ENCODE results near the gene SLCO1A2.
"Not testable (repeated sequence)": the region's sequence is repeated elsewhere in the genome, so short reads cannot be mapped to it uniquely, and the experiment has no call there.

Gene SLCO1A2

GRCh38 chr12:21334771-21335325, at the start of gene SLCO1A2:
Gene SLCO1A2, minus strand, starts transcription at chr12:21334917. Its CDS starts 270 bp downstream, at chr12:21334647.
- DNase-seq (ENCODE audit: low read depth): no peak
- no peak within 1 kb of the TSS for H3K4me3 ChIP-seq (ENCODE audit: low read length)
- TF ChIP-seq CTCF (conservative IDR thresholded peaks at IDR 0.05; ENCODE audit: low read depth, low read length): no peak

- peak; percentile 50 for DNase-seq (ENCODE audit: low read depth)
- TF ChIP-seq CTCF (conservative IDR thresholded peaks at IDR 0.05; ENCODE audit: low read depth, low read length): no peak
- no peak overlapping the region for H3K4me3 ChIP-seq (ENCODE audit: low read length)
Observed at GRCh38 chr12:21384261-21384660, 49.5 kb upstream of the SLCO1A2 start.

- H3K4me3 ChIP-seq (ENCODE audit: low read length); DNase-seq (ENCODE audit: low read depth): not testable (repeated sequence)
Observed at GRCh38 chr12:21381320-21381719, 46.6 kb upstream of the SLCO1A2 start.

GRCh38 chr12:21379218-21379617, 44.5 kb upstream of the SLCO1A2 start:
- H3K4me3 ChIP-seq (ENCODE audit: low read length): no peak overlapping the region
- no peak for TF ChIP-seq CTCF (conservative IDR thresholded peaks at IDR 0.05; ENCODE audit: low read depth, low read length)
- no peak for DNase-seq (ENCODE audit: low read depth)

- H3K4me3 ChIP-seq (ENCODE audit: low read length): no peak within 1 kb of the TSS
- DNase-seq (ENCODE audit: low read depth): no peak
- no peak for TF ChIP-seq CTCF (conservative IDR thresholded peaks at IDR 0.05; ENCODE audit: low read depth, low read length)
Observed at GRCh38 chr12:21372602-21373001, 37.9 kb upstream of the SLCO1A2 start, which contains the start of gene IAPP. Gene IAPP, plus strand, starts transcription at chr12:21372902. Its CDS starts 450 bp downstream, at chr12:21373352.

GRCh38 chr12:21370845-21371449, 36.2 kb upstream of the SLCO1A2 start:
- no peak for TF ChIP-seq CTCF (conservative IDR thresholded peaks at IDR 0.05; ENCODE audit: low read depth, low read length)
- no peak for DNase-seq (ENCODE audit: low read depth)
- H3K4me3 ChIP-seq (ENCODE audit: low read length): no peak overlapping the region

- DNase-seq (ENCODE audit: low read depth): no peak
- H3K4me3 ChIP-seq (ENCODE audit: low read length): no peak overlapping the region
- TF ChIP-seq CTCF (conservative IDR thresholded peaks at IDR 0.05; ENCODE audit: low read depth, low read length): no peak
Observed at GRCh38 chr12:21369141-21369980, 34.6 kb upstream of the SLCO1A2 start.

GRCh38 chr12:21360632-21361031, 25.9 kb upstream of the SLCO1A2 start:
- DNase-seq (ENCODE audit: low read depth); H3K4me3 ChIP-seq (ENCODE audit: low read length): not testable (repeated sequence)
